Activated gamma-delta T cell (primary cell): ENCODE data around the gene QKI.

Experiments used
- DNase-seq: peaks from one replicate; lab custom pipeline; 2025; lab: John Stamatoyannopoulos, UW

Gene QKI

DNA sequence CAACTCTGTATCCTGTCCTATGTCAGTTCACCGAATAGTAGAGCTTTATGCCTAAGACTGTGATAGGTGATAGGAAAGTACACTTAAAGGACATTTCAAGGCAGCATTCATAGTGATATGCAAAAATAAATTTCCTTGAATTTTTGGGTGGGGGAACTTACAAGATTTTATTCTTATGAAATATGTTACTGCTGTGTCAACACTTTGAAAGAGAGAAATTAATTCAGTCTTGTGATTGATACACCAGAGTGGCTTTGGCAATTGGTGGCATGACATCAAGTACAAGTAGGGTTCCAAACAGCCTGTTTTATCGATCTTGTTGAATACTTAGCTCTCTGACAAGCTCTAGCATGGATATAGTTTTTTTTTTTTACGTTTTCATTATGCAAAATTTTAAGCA lies 72.3 kb downstream of the QKI start:
- no peak for DNase-seq

DNA sequence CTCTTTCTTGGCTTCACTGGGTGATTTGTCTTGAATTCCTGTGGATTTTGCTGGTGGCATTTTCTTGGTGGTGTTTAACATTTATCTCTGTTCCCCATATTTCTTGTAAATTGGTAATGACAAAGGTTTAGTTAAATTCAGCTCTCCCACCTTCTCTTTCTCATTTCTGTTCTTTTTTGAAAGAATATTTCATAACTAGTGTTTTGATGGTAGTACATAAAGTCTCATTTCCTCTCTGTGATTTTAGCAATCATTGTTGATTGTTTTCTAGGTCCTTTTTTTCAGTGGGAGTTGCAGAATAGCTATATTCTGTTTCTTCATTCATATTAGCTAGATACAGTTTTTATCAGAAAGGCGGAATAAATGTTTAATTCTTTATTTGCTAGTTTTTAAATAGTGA lies 73.1 kb downstream of the QKI start:
- no peak for DNase-seq

DNA sequence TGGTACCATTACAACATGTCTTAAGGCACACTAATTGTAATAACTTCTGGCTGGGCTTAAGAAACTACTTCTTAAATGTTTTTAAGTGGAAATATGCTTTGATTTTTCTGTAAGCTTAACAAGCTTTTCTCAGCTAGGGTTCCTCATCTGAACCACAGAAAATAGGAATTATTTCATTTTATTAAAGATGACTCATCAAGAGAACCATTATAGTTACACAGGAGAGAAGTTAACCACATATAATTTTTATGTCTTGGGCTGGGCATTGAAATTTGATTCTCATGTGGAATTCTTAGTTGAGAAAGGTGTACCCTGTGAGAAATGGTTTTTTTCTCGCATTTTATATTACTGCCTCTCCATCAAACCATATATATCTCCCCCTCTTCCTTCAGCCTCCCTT lies 75.1 kb downstream of the QKI start:
- DNase-seq: no peak

DNA sequence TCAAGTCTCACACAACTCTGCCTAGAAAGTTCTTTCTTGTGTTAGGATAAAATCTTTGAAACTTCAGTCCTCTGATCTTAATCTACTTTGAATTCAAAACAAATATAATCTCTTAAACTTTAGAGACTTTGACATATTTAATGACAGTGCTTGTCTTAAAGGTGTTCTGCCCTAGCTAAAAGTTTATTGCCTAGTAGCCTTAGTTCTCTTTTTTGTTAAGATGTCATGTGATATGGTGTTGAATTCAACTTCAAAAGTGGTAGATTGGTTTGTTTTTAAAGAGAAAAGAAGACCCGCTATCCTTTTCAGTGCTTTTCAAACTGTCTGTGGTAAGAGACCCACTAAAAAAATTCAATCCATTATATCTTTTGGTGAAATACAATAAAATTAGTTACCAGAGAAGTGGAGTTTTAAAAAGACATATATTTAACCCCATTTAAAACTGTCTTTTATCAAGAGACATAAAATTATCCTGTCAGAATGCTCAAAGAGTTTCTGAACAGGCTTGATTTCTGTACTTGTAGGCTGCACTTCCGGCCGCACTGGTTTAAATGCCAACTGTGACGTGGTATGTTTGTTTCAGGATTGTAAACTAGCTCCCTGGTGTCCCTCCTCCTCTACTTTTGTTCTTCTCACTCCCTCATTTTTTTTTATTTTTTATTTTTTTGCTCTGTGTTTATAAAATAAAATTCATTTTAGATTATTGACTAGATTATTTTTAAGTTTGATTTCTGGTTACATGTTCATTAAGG lies 76.5 kb downstream of the QKI start:
- DNase-seq: no peak

DNA sequence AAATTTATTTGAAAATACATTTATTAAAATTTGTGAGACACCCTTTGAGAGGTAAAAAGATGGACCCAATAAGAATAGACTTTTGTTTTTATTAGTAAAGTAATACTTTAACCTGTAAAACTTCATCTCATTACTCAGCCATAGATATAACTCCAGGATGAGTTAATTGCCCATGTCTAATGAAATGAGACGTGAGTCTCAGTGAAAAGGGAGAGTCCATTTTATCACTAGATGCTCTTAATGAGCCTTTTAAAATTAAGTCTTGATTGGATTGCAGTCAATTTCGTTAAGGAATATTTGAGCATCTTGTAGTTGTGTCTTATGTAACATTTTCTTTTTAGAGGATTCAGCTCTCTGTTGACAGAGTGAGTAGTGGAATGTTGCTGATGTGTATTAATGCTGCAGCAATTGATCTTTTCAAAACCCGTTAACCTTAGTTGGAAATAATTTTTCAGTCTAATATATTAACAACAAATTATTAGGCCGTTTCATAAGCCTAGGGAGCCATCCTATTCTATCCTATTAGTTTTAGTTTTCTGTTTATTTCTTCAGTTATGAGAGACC lies 77.3 kb downstream of the QKI start:
- no peak for DNase-seq

DNA sequence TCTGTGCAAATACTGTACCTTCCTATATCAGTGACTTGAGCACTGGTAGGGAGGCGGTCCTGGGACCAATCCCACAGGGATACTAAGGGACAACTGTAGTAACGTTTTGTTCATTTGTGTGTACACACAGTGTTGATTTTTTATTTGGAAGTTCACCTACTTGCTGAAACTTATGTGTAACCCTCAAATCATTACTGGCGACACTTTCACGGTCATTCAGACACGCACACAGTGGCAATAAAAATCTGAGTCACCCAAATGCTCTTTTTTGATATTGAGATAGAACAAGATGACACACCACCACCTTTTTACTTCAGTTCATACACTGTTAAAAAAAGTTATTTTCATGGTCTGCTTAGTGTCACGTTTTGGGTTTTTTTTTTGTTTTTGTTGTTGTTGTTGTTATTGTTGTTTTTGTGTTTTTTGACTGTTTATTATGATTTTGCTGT lies 79.8 kb downstream of the QKI start:
- DNase-seq: no peak

DNA sequence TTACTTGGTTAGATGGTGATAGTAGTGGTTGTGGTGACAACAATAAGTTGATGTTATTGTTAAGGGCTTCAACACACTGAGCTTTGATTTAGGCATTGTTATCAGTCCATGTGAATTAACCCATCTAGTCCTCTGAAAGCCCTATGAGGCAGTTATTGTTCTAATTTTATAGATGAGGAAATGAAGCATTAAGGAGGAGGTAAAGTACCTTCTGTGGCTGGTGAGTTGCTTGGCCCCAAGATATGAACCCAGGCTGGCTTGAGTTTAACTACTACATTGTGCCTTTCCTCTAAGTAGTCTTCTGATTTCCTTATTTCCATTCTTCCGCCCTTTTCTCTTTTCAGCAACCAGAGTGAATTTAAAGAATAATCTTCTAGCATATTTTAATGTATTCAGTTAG lies 81.7 kb downstream of the QKI start:
- no peak for DNase-seq

DNA sequence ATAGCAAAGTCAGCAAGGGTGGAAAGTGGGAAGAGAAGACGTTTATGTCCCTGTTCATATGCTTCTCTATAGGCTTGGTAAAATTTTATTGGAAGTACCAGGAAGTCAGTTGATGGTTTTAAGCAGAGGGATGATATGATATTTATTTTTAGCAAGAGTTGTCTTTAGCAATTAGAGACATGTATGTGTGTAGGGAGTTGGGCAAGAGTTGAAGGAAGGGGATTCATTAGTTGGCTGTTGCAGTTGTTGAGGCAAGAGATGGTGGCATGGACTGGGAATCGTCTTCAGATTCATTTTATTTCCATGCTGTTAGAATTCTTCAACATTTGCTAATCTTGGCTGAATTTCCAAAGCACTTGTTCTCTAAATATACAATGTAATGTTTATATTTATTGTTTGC lies 85.6 kb downstream of the QKI start:
- no peak for DNase-seq

DNA sequence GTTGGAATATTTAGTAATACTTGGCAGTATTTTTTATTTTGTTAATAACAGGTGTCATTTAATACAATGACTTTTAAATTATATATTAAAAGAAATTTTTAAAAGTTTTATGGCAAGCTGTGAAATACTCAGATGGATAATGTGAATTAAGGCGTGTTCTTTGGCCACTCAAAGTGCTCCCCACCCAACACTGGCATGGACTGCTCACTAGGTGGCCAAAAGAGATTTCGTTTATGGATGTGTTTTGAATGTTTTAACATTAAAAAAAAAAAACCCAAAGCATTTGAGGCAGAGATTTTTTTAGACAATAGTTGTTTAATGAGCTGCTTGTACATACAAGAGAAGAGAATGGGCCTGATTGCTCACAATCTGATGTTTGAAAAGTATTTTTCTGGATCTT lies 86.5 kb downstream of the QKI start:
- no peak for DNase-seq

DNA sequence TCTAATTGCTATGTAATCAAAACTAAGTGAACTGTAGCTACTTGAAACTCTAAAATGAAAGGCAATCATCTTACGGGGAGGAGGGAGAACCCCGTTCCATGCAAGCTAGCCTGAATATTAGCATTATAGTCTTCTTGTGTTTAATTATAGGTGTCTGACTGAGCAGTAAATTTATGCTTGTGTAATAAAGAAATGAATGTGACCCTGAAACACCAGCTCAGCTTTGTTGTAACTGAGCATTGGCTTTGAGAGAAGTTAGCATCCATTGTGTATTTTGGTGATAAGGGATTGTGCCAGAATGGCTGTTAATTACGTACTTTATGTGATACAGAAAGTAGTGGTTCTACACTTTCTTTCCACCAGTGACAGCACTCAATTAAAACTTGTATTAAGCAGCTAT lies 86.9 kb downstream of the QKI start:
- DNase-seq: no peak

DNA sequence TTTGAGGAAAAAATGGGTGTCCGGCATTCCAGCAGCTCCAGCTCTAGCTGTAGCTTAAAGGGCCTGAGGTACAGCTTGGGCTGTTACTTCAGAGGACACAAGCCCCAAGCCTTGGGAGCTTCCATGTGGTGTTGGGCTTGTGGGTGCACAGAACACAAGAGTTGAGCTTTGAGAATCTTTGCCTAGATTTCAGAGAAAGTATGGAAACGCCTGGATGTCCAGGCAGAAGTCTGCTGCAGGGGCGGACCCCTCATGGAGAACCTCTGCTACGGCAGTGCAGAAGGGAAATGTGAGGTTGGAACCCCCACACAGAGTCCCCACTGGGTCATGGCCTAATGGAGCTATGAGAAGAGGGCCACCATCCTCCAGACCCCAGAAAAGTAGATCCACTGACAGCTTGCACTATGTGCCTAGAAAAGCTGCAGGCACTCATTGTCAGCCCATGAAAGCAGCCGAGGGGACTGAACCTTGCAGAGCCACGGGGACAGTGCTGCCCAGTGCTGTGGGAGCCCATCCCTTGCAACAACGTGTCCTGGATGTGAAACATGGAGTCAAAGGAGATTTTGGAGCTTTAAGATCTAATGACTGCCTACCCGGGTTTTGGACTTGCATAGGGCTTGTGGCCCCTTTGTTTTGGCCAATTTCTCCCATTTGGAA lies 90.6 kb downstream of the QKI start:
- no peak for DNase-seq

DNA sequence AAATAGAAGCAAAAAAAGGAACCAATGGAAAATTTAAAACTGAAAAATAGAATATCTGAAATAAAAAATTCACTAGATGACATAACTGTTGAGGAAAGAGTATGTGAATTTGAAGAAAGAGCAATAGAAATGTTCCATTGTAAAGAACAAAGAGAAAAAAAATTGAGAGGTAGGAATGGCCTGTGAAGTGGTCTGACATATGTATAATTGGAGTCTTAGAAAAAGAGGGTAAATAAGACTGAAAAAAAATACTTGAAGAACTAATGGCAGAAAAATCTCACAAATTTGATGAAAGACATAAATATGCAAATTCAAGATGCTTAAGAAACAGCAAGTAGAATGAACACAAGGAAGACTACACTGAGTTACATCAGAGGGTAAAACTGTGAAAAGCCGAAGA lies 93.4 kb downstream of the QKI start:
- no peak for DNase-seq

DNA sequence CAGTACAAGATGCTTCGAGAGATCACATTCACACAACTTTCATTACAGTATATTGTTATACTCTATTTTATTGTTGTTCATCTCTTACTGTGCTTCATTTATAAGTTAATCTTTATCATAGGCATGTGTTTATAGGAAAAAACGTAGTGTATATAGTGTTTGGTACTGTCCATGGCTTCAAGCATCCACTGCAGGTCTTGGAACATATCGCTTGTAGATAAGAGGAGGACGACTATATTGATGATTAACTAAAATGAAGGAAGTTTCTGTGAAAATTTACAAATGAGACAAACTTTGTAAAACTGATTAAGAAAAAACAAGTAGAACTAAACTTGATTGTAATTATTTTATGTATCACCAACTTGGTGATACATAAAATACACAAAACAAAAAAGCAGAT lies 98.5 kb downstream of the QKI start:
- no peak for DNase-seq

DNA sequence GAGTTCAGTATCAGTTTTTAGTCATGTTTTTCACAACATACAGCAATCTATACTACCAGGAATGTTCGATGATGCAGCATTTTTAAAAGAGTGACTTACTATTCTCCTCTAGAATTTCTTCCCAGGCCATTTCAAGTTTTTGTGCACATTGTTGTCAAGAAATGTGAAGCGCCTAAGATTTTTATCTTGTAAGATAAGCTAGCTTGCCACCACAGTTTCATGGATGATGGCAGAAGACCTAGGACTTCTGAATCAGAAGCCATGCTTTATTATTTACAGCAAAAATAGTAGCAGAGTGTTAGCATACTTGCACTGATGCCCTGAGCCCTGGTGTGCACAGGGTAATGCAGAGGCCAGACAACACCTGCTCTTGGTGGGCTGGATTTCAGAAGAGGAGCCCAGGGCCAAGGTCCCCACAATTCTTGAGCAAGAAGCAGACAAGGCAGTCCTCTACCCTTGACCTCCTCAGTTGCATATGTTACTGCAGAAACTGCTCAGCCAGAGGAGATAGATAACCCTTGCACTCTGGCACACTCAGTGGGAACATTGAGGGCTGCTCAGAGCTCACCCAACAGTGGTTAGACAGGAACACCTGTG lies 99.2 kb downstream of the QKI start:
- DNase-seq: no peak

DNA sequence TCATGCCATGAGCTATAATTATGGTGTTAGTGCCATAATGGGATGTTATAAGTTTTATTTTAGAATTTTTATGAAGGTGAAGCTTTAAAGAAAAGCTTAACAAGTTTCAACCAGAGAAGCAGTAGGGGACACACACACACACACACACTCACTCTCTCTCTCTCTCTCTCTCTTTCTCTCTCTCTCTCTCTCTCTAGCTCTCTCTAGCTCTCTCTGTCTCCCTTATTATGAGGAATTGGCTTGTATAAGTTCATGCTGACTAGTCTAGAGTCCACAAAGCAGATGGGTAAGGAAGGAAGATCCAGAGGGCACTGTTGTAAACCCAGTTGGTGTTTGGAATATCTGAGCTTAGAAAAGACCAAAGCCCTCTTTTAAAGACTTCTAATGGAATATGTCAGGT lies 102.4 kb downstream of the QKI start:
- no peak for DNase-seq

DNA sequence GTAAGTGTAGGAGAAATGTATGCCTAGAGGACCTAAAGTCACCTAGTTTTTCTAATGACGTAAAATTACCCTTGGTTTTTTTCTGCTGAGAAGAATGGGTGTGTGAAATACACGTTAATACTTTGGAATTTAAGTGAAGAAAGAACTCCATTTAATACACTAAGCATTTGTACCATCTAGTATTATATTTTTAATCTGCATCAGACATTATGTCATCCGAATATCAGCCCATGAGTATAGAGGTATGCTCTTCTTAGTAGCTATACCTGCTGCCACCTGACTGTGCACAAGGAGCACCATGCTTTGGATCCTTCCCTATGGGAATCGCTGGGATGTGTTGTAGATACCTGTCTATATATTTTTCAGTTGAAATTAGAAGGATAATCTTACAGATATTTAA lies 106.4 kb downstream of the QKI start:
- DNase-seq: no peak

DNA sequence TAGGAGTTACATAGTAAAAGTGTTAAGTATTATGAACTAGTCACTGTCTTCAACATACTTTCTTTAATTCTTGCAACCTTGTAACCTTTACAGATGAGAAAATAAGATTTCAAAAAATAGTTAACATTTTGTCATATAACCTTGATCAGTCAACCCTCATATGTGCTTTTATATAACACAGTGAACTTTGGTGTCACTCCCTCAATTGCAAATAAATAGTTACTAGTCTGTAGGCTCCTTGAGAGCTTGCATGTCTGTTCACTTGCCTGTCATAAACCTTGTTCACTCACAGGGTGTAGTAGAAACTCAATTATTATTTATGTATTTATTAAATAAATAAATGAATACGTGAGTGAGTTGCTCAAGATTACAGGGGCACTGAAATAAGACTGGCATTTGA lies 107.5 kb downstream of the QKI start:
- DNase-seq: no peak

DNA sequence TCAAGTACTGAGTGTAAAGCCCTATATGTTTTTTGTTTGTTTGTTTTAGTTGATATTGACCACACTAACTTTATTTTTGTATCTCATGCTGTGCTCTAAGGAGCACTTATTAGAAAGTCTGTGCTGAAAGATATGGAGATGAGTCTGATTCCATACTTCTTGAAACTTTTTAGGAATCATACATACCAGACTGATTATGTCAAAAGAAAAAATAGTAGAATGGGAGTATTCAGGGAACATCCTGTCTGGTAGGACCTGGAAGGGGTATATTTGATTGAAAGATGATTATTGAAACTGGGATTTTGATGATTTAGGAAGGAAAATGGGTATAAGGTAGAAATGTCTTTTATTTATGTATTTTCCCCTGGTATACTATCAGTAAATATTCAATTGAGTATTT lies 111.4 kb downstream of the QKI start:
- no peak for DNase-seq

DNA sequence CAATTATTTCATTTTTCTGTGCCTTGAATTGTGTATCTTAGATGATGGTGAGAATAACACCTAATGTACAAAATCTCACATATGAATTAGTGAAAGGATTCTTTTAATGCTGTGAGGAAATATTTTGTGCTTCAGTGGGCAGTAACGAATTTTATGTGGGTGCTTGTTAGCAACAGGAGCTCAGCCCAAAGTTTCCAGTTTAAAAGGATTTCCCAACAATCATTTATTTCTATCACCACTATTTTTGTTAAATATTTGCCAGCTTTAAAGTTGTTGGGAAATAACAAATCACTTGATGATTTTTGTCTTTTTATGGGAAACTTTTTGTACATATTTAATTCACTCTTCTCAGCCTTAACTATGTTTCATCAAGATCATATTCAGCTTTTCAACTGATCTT lies 111.8 kb downstream of the QKI start:
- no peak for DNase-seq

DNA sequence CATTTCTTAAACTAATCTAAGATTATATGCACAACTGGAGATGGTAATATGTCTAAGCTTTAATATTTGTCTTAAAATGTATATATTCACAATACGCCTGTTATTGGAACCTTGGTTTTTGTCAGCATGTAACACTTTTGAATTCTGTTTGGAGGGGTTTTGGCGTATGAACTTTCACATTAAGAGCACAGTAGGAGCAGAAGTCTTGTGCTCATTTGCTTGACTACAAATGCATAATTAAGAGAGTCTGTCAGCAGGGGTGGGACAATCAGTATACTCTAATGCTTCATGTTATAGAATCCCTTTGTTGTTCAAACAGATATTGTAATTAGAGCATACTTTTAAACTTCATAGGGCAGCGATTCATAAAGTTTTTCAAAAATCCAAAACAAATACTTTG lies 112.8 kb downstream of the QKI start:
- no peak for DNase-seq

DNA sequence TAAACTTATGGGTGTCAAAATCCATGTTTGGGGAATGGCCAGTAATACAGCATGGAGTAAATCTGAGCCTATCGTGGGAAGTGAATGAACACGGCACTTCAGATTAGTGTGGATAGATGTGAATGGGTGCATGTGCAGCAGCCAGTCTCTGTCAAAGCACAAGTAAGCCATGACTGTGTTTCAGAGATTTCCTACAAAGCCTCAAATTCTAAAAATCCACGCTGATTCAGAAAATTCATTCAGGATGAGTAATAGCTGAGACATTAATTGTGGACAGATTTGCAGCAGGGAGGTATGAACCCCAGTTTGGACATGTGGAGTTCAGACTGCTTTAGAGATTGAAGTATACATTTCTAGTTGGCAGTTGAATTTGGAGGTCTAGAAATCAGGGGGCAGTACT lies 115.1 kb downstream of the QKI start:
- DNase-seq: no peak

DNA sequence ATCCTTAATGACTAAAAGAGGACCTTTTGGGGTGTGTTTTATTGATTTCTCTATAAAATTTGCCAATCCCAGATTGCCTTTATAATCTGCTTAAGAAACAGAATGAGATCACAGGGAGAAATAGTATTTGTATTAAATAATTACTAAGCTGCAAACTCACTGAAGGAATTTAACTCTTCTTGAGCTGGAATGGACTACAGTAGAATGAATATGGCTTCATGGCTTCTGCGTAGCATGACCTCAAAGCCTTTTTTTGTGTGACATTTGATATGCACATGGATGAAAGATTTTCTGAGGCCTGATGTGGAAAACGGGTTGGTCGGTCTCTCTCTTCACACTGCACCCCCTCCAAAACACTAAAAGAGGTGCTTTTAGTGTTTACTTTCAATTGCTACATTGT lies 115.9 kb downstream of the QKI start:
- DNase-seq: no peak

DNA sequence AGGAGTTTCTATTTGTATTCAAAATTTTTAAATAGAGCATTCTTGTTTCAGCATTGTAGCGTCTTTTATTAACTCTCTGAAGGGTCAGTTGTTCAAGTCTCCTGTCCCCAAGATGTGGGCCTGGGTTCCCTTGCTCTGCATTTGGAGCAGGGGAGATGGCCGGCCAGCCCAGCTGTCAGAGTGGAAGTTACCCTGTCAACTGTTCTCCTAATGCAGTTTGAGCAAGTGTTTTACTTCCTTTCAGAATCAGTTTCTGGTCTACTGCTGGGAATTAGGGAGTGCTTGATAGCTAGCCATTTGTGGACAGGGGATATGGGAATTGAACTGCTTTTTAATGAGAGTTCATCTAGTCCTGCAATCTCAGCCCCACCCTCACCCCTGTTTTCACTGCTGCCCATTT lies 116.6 kb downstream of the QKI start:
- no peak for DNase-seq
